Omental fat pad (tissue), 4 donors: ENCODE data around the gene TMEM80. TPM values are rescaled to one million over a fixed set of nuclear protein-coding genes. Genes with fewer than 3 reads are reported as not detected.

ENCODE experiments used
- ATAC-seq: fragments of 150-250 bp; one replicate; pipeline ENCODE4 v1.9.1; 2016; ENCODE audit warnings: mild to moderate bottlenecking, moderate library complexity; ENCODE audit not compliant: low FRiP score
- DNase-seq: peaks from one replicate; pipeline ENCODE4 v3.0.0-alpha.2; 2019; ENCODE audit warnings: low spot score
- total RNA-seq, 4 donors: library from RNA; depleted of rRNA; stranded (reverse); fragments of >200 nt; gene quantifications; one replicate each; pipeline ENCODE4 v1.1.0, GENCODE V29; 2016
- TF ChIP-seq, protein P1 (sequence below), 3 donors: fragments of 450-650 bp; IDR thresholded peaks; one replicate each; pipeline ENCODE4 v1.5.1; 2016 to 2017; ENCODE audit warnings: antibody characterized with exemption in 3 of 3, mild to moderate bottlenecking in 3 of 3, moderate library complexity in 2 of 3

TMEM80 gene
- total RNA-seq, 4 donors from 2014 or later: 16.9 to 31.5 (median 21.1) TPM

DNA sequence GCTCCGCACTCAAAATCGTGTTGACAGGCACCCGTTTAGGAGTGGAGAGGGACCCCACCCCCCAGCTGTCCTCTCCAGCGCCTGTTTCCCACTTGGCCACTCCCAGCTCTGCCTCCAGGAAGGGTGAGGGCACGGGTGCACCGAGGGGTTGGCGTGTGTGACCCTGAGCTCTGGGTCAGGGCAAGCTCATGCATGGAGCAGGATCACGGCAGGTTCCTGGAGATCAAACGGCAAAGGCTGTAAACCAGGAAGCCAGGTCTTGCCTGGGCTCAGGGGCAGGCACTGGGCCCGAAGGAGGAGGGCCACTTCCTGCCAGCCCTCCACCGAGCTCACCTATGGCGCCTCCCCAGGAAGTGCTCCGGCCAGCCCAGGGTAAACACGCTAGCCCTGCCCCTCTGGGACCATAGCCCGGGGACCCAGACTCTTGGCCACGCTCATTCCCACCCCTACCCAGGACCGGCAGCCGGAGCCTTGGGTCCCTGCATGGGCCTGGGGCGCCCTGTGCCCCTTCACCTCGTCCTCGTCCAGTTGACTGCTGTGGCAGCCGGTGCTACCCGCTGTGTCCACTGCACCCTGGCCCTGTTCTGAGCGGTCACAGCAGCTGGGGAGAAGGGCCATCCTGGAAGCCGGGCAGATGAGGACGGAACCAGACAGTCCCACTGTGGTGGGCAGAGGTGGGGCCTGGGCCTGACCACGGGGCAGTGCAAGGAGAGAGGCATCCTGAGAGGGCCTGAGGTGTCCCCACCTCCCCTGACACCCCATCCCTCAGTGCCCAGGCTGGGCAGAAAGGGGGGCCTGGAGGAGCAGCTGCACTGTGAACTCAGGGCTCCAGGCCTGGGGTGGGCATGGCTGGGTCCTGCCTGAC, 9.4 kb downstream of the TMEM80 start:
- ATAC-seq (no peak), DNase-seq (no peak)
- TF ChIP-seq, protein P1, sequence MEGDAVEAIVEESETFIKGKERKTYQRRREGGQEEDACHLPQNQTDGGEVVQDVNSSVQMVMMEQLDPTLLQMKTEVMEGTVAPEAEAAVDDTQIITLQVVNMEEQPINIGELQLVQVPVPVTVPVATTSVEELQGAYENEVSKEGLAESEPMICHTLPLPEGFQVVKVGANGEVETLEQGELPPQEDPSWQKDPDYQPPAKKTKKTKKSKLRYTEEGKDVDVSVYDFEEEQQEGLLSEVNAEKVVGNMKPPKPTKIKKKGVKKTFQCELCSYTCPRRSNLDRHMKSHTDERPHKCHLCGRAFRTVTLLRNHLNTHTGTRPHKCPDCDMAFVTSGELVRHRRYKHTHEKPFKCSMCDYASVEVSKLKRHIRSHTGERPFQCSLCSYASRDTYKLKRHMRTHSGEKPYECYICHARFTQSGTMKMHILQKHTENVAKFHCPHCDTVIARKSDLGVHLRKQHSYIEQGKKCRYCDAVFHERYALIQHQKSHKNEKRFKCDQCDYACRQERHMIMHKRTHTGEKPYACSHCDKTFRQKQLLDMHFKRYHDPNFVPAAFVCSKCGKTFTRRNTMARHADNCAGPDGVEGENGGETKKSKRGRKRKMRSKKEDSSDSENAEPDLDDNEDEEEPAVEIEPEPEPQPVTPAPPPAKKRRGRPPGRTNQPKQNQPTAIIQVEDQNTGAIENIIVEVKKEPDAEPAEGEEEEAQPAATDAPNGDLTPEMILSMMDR (IDR thresholded peaks at IDR 0.05): no peak

DNA sequence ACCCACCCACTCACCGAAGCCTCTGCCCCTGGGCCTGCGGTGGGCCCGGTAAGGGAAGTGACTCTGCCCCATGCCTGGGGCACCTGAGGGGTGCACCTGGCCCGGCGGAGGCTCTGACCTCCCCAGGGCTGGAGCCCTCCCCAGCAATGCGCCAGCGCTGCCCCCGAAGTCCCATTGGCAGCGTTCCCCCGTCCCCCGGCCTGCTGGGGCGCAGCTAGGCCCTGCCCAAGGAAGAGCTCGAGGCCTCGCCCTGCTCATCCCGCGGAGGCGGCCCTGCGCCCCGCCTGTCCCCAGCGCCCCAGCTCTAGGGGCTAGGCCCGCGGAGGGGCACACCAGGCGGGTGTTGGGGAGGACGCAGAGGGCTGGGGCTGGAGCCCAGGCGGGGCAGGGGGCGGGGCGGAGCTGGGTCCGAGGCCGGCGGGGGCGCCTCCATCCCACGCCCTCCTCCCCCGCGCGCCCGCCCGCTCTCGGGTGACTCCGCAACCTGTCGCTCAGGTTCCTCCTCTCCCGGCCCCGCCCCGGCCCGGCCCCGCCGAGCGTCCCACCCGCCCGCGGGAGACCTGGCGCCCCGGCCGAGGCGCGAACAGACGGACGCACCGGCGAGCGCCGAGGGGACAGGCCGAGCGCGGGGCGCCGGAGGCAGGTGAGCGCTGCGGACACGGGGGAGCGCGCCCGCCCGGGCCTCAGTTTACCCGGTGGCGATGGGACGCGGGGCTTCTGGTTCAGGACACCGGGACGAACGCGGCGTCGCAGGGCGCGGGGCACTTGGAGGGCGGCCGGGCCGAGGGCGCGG, 10.2 kb downstream of the TMEM80 start, which contains the start of gene EPS8L2:
Gene EPS8L2, plus strand, starts transcription at position 586 of the 793 bp plus-strand sequence. CDS start 3,177 bp downstream, outside the sequence.
- DNase-seq (no peak), ATAC-seq (no peak)
- TF ChIP-seq, protein P1 (IDR thresholded peaks at IDR 0.05): no peak

DNA sequence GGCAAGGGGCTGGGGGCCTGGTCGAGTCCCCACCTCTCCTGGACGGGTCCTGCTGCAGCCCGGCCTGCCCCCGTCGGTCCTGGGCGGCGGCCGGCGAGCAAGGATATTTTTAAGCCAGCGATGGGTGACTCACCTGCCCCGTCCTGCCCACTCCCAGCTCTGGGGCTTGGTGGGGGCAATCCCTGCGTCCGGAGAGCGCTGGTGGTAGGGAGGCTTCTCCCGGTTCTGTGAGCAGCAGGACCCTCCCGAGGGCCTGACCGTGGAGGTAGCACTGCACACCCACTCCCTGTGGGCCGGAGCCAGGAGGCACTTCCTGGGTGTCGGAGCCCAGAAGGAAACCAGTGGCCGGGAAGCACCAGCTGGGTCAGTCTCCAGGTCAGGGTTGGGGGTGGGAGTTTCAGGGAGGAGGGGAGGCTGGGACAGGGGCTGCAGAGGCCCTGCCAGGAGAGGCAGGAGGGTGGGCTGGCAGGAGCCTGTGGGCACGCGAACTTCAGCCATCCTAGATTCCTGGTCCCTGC, 10.9 kb downstream of the TMEM80 start:
- no peak for DNase-seq
- TF ChIP-seq, protein P1 (IDR thresholded peaks at IDR 0.05): no peak
- ATAC-seq: peak; percentile 79

DNA sequence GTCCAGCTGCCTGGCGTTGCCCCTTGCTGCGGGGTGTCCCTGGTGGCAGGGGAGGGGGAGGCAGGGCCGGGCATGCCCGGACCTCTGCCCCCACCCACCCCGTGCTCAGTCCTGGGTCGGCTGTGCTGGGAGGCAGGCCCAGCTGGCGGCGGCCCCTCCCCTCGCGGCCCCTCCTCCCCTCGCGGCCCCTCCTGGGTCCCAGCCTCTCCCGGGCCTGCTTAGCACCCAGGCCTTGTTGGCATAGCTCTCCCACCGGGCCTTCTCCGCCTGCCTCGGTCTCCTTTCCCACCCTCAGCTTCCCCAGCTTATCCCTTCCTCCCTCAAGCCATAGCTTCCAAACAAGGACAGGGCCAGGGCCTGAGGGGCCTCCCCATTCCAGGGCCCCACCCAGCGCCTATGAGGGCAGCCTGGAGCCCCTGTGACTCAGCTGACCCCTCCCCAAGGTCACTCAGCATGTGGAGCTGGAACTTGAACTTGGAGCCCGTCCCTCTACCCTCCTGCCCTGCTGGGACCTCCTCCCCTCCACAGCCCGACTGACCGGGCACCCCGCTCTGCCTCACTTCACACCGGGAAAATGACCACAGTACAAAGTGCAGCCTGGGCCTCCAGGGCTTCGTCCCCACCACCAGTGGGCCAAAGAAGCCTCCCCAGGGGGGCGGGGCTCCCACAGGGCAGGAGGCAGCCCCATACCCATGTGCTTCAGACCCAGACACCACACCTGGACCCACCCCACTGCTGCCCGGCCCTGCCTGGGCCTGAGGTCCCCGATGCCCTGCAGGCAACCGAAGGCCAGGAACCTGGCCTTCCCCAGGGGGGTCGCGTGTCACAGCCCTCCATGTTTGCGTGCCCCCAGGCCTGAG, 11.6 kb downstream of the TMEM80 start:
- DNase-seq (no peak), ATAC-seq (peak; percentile 22)
- TF ChIP-seq, protein P1 (IDR thresholded peaks at IDR 0.05): no peak

DNA sequence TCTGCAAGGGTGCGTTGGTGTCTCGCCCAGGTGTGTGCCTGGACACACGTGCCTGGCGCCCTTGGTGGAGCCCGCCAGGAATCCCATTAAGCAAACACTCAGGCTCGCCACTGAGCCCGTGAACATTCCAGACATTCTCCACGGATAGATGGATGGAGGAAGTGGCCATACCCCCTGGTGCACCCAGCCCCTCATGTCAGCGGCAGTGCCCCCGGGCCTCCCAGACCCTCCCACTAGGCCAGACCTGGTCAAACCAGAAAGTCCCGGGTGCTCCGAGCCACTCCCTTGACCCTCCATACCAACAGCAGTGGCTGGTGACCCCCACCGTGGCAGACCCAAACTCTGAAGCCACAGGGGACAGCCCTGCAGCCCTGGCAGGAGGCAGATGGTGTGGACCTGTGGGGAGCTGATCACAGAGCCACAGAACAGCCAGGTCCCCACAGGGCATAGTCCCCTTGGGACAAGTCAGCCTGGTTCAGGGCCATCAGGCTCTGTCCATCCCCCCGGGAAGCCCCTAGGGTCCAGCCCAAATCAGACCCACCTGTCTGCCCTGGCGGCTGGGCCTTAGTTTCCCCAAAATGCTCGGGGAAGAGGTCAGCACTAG, 12.3 kb downstream of the TMEM80 start:
- ATAC-seq (no peak), DNase-seq (no peak)
- TF ChIP-seq, protein P1 (IDR thresholded peaks at IDR 0.05): no peak

DNA sequence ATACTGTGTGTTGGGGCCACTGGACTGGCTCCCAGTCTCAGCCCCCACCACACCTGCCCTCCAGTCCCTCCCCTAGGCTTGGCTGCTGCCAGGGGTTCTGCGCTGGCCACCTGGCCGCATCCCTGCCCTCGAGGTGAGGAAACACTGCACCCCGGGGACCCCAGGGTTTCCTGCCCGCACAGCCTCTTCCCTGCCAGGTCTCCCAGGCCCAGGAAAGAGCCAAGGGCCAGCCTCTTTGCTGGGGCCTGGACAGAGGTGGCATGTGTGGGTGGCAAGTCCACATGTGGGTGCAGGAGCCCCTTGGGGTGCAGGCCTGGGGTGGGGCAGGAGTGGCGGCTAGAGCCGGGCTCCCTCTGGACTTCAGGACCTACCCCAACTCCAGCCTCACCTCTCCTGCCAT, 12.9 kb downstream of the TMEM80 start:
- DNase-seq: no peak

More for the DNA sequence above, 12.9 kb downstream of the TMEM80 start:
- no peak for ATAC-seq
- TF ChIP-seq, protein P1 (IDR thresholded peaks at IDR 0.05): no peak
